BLaER1 (cell line): ENCODE results near the gene WDR7.

Experiments
- H3K27ac ChIP-seq: shearing (Covaris generic); formaldehyde crosslinking; 2 replicates; pipeline ENCODE4 v1.8.1; 2022
- H3K27me3 ChIP-seq: shearing (Covaris generic); formaldehyde crosslinking; 2 replicates; pipeline ENCODE4 v1.8.1; 2022
- H3K36me3 ChIP-seq: shearing (Covaris generic); formaldehyde crosslinking; 2 replicates; pipeline ENCODE4 v1.8.1; 2022
- H3K4me1 ChIP-seq: shearing (Covaris generic); formaldehyde crosslinking; 2 replicates; pipeline ENCODE4 v1.8.1; 2022
- H3K4me2 ChIP-seq: shearing (Covaris generic); formaldehyde crosslinking; 2 replicates; pipeline ENCODE4 v1.8.1; 2022
- H3K4me3 ChIP-seq: shearing (Covaris generic); formaldehyde crosslinking; 2 replicates; pipeline ENCODE4 v1.8.1; 2022
- H3K9ac ChIP-seq: shearing (Covaris generic); formaldehyde crosslinking; 2 replicates; pipeline ENCODE4 v1.8.1; 2022
- H3K9me3 ChIP-seq: shearing (Covaris generic); formaldehyde crosslinking; 2 replicates; pipeline ENCODE4 v1.8.1; 2022
- H4K20me1 ChIP-seq: shearing (Covaris generic); formaldehyde crosslinking; 2 replicates; pipeline ENCODE4 v1.8.1; 2022
- Cebpa-rat ChIP-seq: shearing (Covaris generic); IDR thresholded peaks from 2 replicates; pipeline ENCODE4 v1.8.1; 2022

The WDR7 gene

DNA sequence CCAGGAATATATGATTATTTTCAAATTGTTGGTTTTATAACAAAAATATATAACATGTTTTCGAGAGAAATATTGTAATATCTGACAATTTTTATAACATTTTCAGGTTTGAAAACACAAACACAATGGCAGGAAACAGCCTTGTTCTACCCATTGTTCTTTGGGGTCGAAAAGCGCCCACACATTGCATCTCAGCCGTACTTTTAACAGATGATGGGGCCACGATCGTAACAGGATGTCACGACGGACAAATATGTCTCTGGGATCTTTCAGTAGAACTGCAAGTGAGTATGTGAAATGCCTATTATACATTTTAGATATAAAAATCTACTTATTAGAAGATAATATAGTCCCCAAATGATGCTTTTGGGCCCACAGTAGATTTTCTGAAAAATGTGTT is 21.2 kb downstream of the WDR7 start:
- H3K27ac ChIP-seq: no peak overlapping the region
- H3K4me1 ChIP-seq: no peaks in the 10 kb centered on the region
- H3K27me3 ChIP-seq: no peaks in the 10 kb centered on the region
- H3K36me3 ChIP-seq: no peaks in the 10 kb centered on the region
- H4K20me1 ChIP-seq: no peaks in the 10 kb centered on the region
- H3K9me3 ChIP-seq: 0 out of 2 replicates have a peak, but pooled peaks cover 5% of the 10 kb centered on the region
- H3K4me2 ChIP-seq: no peak overlapping the region
- H3K9ac ChIP-seq: no peak overlapping the region
- no peak for TF ChIP-seq Cebpa-rat
- H3K4me3 ChIP-seq: no peak overlapping the region

DNA sequence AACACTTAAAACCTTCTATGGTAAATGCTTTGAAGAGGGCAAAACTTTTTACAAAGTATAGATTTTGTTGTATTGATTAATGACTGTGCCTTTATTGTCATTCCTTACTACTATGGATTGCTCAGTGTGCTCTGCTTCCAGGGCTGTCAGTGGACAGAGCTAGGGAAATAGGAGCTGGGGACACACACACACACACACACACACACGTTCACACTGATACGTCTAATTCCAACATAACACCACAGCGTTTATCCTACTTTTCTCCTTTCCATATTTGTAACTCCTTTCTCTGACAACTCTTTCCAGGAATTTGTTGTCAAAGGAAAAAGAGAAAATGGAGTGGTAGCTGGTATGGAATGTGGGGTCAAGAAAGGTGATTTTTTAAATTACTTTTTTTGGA is 21.8 kb downstream of the WDR7 start:
- Histone ChIP-seq H3K9ac (no peak overlapping the region), H4K20me1 (no peaks in the 10 kb centered on the region), H3K4me3 (no peak overlapping the region), H3K9me3 (0 out of 2 replicates have a peak, but pooled peaks cover 5% of the 10 kb centered on the region), H3K27ac (no peak overlapping the region), H3K4me1 (no peaks in the 10 kb centered on the region), H3K27me3 (no peaks in the 10 kb centered on the region), H3K36me3 (no peaks in the 10 kb centered on the region), H3K4me2 (no peak overlapping the region)
- TF ChIP-seq Cebpa-rat: no peak

DNA sequence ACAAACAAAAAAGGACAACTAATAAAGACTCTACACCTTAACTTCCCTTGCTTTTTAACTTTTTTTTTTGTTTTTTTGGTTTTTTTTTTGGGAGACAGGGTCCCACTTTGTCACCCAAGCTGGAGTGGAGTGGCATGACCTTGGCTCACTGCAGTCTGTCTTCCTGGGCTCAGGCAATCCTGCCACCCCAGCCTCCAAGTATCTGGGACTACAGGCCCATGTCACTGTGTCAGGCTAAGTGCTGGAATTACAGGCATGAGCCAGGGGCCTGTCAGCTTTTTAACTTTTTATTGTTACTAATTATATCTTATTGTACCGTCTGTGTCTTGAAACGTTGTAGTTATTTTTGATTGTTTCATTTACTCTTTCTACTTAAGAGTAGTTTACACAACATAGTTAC is 25.5 kb downstream of the WDR7 start:
- Histone ChIP-seq H3K9me3 (0 out of 2 replicates have a peak, but pooled peaks cover 5% of the 10 kb centered on the region), H3K27me3 (no peaks in the 10 kb centered on the region), H3K36me3 (no peaks in the 10 kb centered on the region)

DNA sequence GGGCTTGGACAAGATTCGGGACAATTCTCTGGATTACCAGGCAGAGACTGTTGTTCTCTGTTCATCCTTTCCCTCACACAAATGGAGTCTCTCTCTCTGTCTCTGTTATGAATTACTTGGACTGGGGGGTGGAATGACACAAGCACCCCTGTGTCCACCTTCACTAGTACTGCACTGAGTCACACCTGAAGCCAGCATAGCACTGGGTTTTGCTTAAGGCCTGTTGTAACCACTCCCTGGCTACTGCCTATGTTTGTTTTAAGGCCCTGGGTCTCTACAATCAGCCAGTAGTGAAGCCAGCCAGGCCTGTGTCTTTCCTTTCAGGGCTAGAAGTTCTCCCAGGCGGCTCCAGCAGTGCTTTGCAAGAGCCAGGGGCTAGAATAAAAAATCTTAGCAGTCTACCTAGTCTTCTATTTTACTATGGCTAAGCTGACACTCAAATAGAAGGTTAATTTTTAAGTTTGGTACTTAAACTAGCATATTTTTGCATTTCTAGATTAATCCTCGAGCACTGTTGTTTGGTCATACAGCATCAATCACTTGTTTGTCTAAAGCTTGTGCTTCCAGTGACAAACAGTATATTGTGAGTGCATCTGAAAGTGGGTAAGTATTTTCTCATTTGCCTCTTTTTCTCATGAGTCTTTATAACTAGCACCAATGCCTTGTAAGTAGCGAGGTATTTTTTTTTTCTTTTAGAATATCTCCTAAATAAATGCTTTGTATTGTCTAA is 27.8 kb downstream of the WDR7 start:
- TF ChIP-seq Cebpa-rat: no peak
- 0 out of 2 replicates have a peak, but pooled peaks cover 5% of the 10 kb centered on the region for H3K9me3 ChIP-seq
- no peaks in the 10 kb centered on the region for H3K36me3 ChIP-seq
- no peak overlapping the region for H3K4me3 ChIP-seq
- no peak overlapping the region for H3K9ac ChIP-seq
- H3K4me2 ChIP-seq: no peak overlapping the region
- H3K4me1 ChIP-seq: no peaks in the 10 kb centered on the region
- H3K27me3 ChIP-seq: no peaks in the 10 kb centered on the region
- H3K27ac ChIP-seq: no peak overlapping the region
- no peaks in the 10 kb centered on the region for H4K20me1 ChIP-seq

More for the DNA sequence above, 25.5 kb downstream of the WDR7 start:
- Histone ChIP-seq H3K27ac (no peak overlapping the region), H4K20me1 (no peaks in the 10 kb centered on the region), H3K4me1 (no peaks in the 10 kb centered on the region), H3K4me3 (no peak overlapping the region), H3K9ac (no peak overlapping the region), H3K4me2 (no peak overlapping the region)
- no peak for TF ChIP-seq Cebpa-rat

DNA sequence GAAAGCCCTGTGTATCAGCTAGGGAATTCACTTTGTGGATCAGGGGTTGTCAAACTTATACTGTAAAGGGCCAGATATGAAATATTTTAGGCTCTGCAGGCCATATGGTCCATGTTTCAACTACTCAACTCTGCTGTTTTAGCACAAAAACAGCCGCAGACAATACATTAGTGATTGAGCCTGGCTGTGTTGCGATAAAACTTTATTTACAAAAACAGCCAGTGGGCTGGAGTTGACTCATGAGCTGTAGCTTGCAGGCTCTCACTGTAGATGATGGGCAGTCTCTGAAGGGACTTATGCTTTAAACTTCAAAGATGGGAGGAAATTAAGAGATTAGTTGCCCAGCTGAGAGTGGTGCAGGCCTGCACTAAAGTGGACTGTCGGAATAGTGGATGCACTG is 33.1 kb downstream of the WDR7 start:
- no peaks in the 10 kb centered on the region for H3K4me1 ChIP-seq
- H3K4me3 ChIP-seq: no peak overlapping the region
- H3K27ac ChIP-seq: no peak overlapping the region
- H3K9ac ChIP-seq: no peak overlapping the region
- no peak overlapping the region for H3K4me2 ChIP-seq
- H4K20me1 ChIP-seq: no peaks in the 10 kb centered on the region
- peaks cover 17% of the 10 kb centered on the region; the same call in 1 of the 2 replicates for H3K36me3 ChIP-seq
- no peaks in the 10 kb centered on the region for H3K9me3 ChIP-seq
- TF ChIP-seq Cebpa-rat: no peak
- no peaks in the 10 kb centered on the region for H3K27me3 ChIP-seq

DNA sequence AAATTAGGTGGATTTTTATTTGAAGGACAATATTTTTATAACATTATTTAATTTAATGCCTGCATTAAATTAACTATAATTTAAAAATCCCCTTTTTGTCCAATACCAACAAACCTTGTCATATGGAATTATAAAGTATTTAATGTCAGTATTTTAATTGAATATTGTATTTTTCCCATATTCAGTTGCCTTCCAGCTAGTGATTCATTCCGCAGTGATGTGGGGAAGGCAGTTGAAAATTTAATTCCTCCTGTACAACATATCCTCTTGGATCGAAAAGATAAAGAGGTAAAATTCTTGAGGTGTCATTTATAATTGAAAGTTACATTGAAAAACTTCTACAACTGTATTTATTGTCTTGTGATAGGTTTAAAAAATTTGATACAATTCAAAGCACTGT is 40.4 kb downstream of the WDR7 start:
- Histone ChIP-seq H3K4me3 (no peak overlapping the region), H3K4me1 (no peaks in the 10 kb centered on the region), H3K9ac (no peak overlapping the region), H3K27me3 (no peaks in the 10 kb centered on the region), H4K20me1 (no peaks in the 10 kb centered on the region), H3K36me3 (peaks cover 15% of the 10 kb centered on the region; the same call in 1 of the 2 replicates), H3K27ac (no peak overlapping the region), H3K9me3 (no peaks in the 10 kb centered on the region), H3K4me2 (no peak overlapping the region)
- no peak for TF ChIP-seq Cebpa-rat

DNA sequence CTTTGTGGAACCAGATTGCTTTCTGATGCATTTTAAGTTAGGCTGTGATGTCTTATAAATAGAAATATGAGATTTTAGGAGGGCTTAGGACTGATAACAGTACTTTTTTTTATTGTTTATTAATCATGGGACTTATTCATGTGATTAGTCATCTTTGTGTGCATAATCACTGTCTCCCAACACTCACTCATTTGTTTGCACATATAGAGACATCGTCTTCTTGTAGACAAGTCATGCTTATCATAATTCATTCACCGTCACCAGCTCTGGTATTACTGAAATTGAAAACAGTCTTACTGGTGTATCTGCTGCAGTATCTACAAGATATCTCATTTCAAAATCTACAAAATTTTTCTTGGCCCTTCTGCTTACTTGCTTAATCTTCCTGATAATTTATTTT is 45.8 kb downstream of the WDR7 start:
- no peak overlapping the region for H3K9ac ChIP-seq

DNA sequence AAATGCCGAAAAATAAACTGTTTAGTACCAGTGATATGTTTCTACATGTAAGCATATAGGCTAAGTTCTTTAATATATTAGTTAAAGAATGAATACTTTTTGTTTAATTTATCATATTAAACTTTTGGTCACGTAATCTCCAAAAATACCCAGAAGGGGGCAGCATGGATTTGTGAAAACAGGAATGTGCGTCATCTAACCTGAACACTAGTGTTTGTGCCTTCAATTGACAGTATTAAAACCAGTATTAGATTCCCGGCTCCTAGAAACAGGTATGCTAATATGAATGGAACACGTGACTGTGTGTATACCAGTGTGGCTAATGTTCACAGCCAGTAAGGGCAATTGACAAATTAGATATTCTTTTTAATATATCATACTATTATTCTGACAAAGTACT is 51.8 kb downstream of the WDR7 start:
- no peak overlapping the region for H3K4me3 ChIP-seq
- no peaks in the 10 kb centered on the region for H3K36me3 ChIP-seq
- H3K27me3 ChIP-seq: no peaks in the 10 kb centered on the region
- no peak for TF ChIP-seq Cebpa-rat
- H4K20me1 ChIP-seq: no peaks in the 10 kb centered on the region
- no peaks in the 10 kb centered on the region for H3K4me1 ChIP-seq
- H3K9me3 ChIP-seq: no peaks in the 10 kb centered on the region
- H3K27ac ChIP-seq: no peak overlapping the region
- no peak overlapping the region for H3K9ac ChIP-seq
- no peak overlapping the region for H3K4me2 ChIP-seq

More for the DNA sequence above, 45.8 kb downstream of the WDR7 start:
- no peaks in the 10 kb centered on the region for H4K20me1 ChIP-seq
- no peak for TF ChIP-seq Cebpa-rat
- H3K4me2 ChIP-seq: no peak overlapping the region
- no peaks in the 10 kb centered on the region for H3K9me3 ChIP-seq
- H3K27me3 ChIP-seq: no peaks in the 10 kb centered on the region
- H3K27ac ChIP-seq: no peak overlapping the region
- H3K4me1 ChIP-seq: no peaks in the 10 kb centered on the region
- no peaks in the 10 kb centered on the region for H3K36me3 ChIP-seq
- H3K4me3 ChIP-seq: no peak overlapping the region

DNA sequence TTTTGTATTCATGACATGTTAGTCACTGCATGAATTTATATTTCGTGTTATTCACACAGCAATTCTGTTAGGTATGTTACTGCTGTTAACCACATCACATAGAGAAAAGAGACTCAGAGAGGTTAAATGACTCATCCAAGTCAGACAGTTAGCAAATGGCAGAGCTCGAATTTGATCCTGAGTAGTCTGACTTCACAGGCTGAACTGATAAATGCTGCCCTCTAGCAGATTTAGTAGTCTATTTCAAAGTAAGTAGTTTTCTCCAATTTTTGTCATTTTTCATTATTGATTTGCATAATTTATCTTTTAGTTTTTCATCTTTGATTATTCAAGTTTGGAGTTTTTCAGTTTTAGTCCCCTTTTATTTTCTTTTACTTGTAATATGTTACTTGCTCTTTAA is 58.3 kb downstream of the WDR7 start:
- no peak for TF ChIP-seq Cebpa-rat
- Histone ChIP-seq H3K27ac (no peak overlapping the region), H3K36me3 (no peaks in the 10 kb centered on the region), H3K27me3 (no peaks in the 10 kb centered on the region), H4K20me1 (no peaks in the 10 kb centered on the region), H3K4me2 (no peak overlapping the region), H3K4me1 (no peaks in the 10 kb centered on the region), H3K9me3 (no peaks in the 10 kb centered on the region), H3K9ac (no peak overlapping the region), H3K4me3 (no peak overlapping the region)

DNA sequence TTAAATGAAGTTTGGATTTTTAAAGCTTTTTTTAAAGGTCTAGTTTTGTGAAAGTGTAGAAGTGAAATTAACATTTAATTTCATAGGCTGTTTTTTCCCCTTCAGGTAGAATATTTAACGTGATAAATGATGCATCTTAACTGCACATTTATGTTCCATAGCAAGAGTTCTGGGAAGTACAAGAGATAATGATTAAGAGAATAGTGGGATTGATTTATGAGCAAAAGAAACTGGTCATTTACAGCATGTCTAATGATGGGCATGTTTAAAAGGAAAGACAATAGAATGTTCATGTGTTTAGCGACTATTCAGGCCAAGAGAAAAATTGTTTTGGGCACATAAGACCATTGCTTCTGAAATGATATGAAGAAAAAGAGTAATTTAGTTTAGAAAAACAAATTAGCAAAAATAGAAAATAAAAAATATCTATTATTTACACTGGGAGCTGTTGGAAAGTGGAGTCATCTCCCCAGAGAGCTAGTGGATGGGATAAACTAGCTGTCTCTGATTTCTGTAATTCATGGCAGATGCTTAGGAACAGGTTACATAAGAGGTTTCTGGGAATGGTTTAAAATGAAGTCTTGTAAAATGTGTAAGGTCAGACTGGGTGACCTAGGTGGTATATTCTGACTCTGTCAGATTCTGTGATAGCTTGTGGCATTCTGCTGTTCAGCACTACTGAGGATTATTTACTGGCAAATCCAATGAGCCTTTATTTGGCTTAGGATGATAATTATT is 60.7 kb downstream of the WDR7 start:
- no peak overlapping the region for H3K27ac ChIP-seq
- no peaks in the 10 kb centered on the region for H3K27me3 ChIP-seq
- no peaks in the 10 kb centered on the region for H3K36me3 ChIP-seq
- TF ChIP-seq Cebpa-rat: no peak
- H4K20me1 ChIP-seq: no peaks in the 10 kb centered on the region
- no peaks in the 10 kb centered on the region for H3K9me3 ChIP-seq
- no peak overlapping the region for H3K4me3 ChIP-seq
- no peak overlapping the region for H3K4me2 ChIP-seq
- no peak overlapping the region for H3K9ac ChIP-seq
- 0 out of 2 replicates have a peak, but pooled peaks cover 5% of the 10 kb centered on the region for H3K4me1 ChIP-seq
